ENCODE measurements around the gene WNT7B. TPM values are rescaled to one million over a fixed set of nuclear protein-coding genes. Genes with fewer than 3 reads are reported as not detected.

WNT7B gene
- total RNA-seq, 6 experiments from 2014 or later = 0.07 to 0.14 (median 0.09) TPM; not detected in 1

- peaks cover 59% of the 10 kb centered on the region for H3K27me3 Mint-ChIP-seq (ENCODE audit: insufficient read depth)
- no peak overlapping the region for H3K27ac Mint-ChIP-seq
- no peaks in the 10 kb centered on the region for H3K4me1 Mint-ChIP-seq (ENCODE audit: low read depth)
- peaks cover 15% of the 10 kb centered on the region for H3K9me3 Mint-ChIP-seq
- H3K36me3 Mint-ChIP-seq (ENCODE audit: low read depth) = peaks cover 9% of the 10 kb centered on the region
- H3K4me3 Mint-ChIP-seq = no peak overlapping the region
- no peak for TF ChIP-seq CTCF (IDR thresholded peaks at IDR 0.05)
- DNase-seq = no peak
These were observed 100.0 kb downstream of the WNT7B start for GRCh38 chr22:45877036-45877380.

- Mint-ChIP-seq H3K4me3 (no peak overlapping the region), H3K9me3 (peaks cover 15% of the 10 kb centered on the region), H3K4me1 (ENCODE audit: low read depth) (no peaks in the 10 kb centered on the region), H3K27ac (no peak overlapping the region), H3K36me3 (ENCODE audit: low read depth) (peaks cover 9% of the 10 kb centered on the region), H3K27me3 (ENCODE audit: insufficient read depth) (peaks cover 57% of the 10 kb centered on the region)
- no peak for DNase-seq
- no peak for TF ChIP-seq CTCF (IDR thresholded peaks at IDR 0.05)
These were observed 100.6 kb downstream of the WNT7B start for GRCh38 chr22:45876136-45877035.

GRCh38 chr22:45872659-45873263 lies 104.2 kb downstream of the WNT7B start:
- no peak for DNase-seq
- H3K9me3 Mint-ChIP-seq = peaks cover 15% of the 10 kb centered on the region
- H3K27me3 Mint-ChIP-seq (ENCODE audit: insufficient read depth) = peaks cover 53% of the 10 kb centered on the region
- peaks cover 5% of the 10 kb centered on the region; the same call in 1 of the 2 replicates for H3K4me1 Mint-ChIP-seq (ENCODE audit: low read depth)
- H3K36me3 Mint-ChIP-seq (ENCODE audit: low read depth) = peaks cover 9% of the 10 kb centered on the region
- H3K4me3 Mint-ChIP-seq = no peak overlapping the region
- no peak for TF ChIP-seq CTCF (IDR thresholded peaks at IDR 0.05)
- H3K27ac Mint-ChIP-seq = no peak overlapping the region

- no peak overlapping the region for H3K27ac Mint-ChIP-seq
- H3K4me3 Mint-ChIP-seq = no peak overlapping the region
- TF ChIP-seq CTCF (IDR thresholded peaks at IDR 0.05) = no peak
- DNase-seq = no peak
- H3K27me3 Mint-ChIP-seq (ENCODE audit: insufficient read depth) = peaks cover 52% of the 10 kb centered on the region
- peaks cover 5% of the 10 kb centered on the region; the same call in 1 of the 2 replicates for H3K4me1 Mint-ChIP-seq (ENCODE audit: low read depth)
- peaks cover 15% of the 10 kb centered on the region for H3K9me3 Mint-ChIP-seq
- peaks cover 9% of the 10 kb centered on the region for H3K36me3 Mint-ChIP-seq (ENCODE audit: low read depth)
These were observed 105.2 kb downstream of the WNT7B start for GRCh38 chr22:45871721-45872120.

Other genes starting within 250 kb of the WNT7B start
- 10 to 100 TPM; 14.1 to 16.0 (median 15.1) TPM for gene PPARA, start 173.4 kb upstream of the WNT7B start, total RNA-seq (2021; fragmentation: NEBNext Ultra II Directional; extraction: Animal tissue kit (Norgen Biotek cat#: 25700))